Adrenal gland (tissue), 5 donors: ENCODE results near the gene PRXL2A.

ENCODE experiments used
- POLR2A ChIP-seq, 2 donors: fragments of 450-650 bp; IDR thresholded peaks; one replicate each; pipeline ENCODE4 v1.6.1; 2017; ENCODE audit warnings: antibody characterized with exemption in 2 of 2, mild to moderate bottlenecking in 2 of 2, moderate library complexity in 1 of 2
- TF ChIP-seq, protein P1 (sequence below), 6 experiments: fragments of 450-650 bp in 4 of 6; fragments of 200-600 bp in 2 of 6; sonication (generic) in 1 of 6; IDR thresholded peaks; 1 replicate in 5 of 6; 2 replicates in 1 of 6; pipeline versions ENCODE4 v1.5.1 to v1.8.0; 2016 to 2021; ENCODE audit warnings: antibody characterized with exemption in 6 of 6, mild to moderate bottlenecking in 2 of 6, moderate library complexity in 1 of 6
- donor health status: DM: no; HTN: no; CAD: no.

DNA sequence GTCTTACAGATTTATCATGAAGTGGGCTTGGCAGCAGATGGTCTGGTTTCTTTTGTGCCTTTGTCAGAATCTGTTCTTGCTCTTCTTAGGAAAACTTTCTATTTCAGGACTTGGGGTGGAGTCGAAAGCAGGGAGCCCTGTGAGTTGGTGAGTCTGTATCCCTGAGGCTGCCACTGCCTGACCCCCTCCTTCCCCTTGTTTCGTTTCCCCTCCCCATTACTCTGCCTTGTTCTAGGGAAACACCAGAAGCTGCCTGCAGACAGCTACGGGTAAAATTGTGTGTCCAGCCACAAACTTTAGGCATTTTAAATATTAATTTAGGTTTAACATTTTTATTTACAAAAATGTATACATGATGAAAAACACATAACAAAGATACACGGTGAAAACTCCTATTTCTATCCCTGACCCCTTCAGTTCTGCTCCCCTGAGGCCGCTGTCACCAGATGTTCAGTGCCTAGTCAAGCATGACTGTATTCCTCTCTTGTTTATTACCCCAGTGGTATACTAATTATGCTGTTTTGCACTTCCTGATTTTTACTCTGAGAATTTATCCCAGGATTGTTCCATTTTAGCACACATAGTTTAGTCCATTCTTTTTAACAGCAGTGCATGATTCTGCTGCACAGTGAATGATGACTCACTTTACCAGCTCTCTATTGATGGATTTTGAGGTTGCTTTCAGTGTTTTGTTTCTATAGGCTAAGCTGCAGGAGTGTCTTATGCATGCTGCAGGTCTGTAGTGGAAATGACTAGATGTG is 54.8 kb downstream of the PRXL2A start:
- TF ChIP-seq, protein P1, sequence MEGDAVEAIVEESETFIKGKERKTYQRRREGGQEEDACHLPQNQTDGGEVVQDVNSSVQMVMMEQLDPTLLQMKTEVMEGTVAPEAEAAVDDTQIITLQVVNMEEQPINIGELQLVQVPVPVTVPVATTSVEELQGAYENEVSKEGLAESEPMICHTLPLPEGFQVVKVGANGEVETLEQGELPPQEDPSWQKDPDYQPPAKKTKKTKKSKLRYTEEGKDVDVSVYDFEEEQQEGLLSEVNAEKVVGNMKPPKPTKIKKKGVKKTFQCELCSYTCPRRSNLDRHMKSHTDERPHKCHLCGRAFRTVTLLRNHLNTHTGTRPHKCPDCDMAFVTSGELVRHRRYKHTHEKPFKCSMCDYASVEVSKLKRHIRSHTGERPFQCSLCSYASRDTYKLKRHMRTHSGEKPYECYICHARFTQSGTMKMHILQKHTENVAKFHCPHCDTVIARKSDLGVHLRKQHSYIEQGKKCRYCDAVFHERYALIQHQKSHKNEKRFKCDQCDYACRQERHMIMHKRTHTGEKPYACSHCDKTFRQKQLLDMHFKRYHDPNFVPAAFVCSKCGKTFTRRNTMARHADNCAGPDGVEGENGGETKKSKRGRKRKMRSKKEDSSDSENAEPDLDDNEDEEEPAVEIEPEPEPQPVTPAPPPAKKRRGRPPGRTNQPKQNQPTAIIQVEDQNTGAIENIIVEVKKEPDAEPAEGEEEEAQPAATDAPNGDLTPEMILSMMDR (IDR thresholded peaks at IDR 0.05) = no peak
- TF ChIP-seq POLR2A (IDR thresholded peaks at IDR 0.05) = no peak
